Tibial artery (tissue), 4 donors: Measurements from ENCODE around the gene BAIAP2L1.

Experiments used
- DNase-seq, 2 donors: peaks; one replicate each; pipeline ENCODE4 v3.0.0-alpha.2; 2019
- H3K27ac ChIP-seq, 2 donors: fragments of 200-600 bp; sonication (generic) in 1 of 2; 1 replicate in 1 of 2; 2 replicates in 1 of 2; pipeline ENCODE4 v1.5.1; 2018 to 2019; ENCODE audit warnings: mild to moderate bottlenecking in 1 of 2
- H3K27me3 ChIP-seq, 2 donors: fragments of 200-600 bp; sonication (generic) in 1 of 2; one replicate each; pipeline versions ENCODE4 v1.5.1 to v1.6.0; 2016 to 2019
- H3K36me3 ChIP-seq, 3 donors: fragments of 200-600 bp; sonication (generic) in 2 of 3; one replicate each; pipeline ENCODE4 v1.5.1; 2016 to 2019; ENCODE audit warnings: mild to moderate bottlenecking in 2 of 3
- H3K4me1 ChIP-seq, 4 donors: fragments of 200-600 bp; sonication (generic) in 2 of 4; 1 replicate in 3 of 4; 2 replicates in 1 of 4; pipeline ENCODE4 v1.5.1; 2016 to 2019
- H3K4me3 ChIP-seq, 2 donors: fragments of 200-600 bp; sonication (generic) in 1 of 2; 1 replicate in 1 of 2; 2 replicates in 1 of 2; pipeline ENCODE4 v1.5.1; 2018 to 2019; ENCODE audit warnings: mild to moderate bottlenecking in 2 of 2
- H3K9me3 ChIP-seq, 3 donors: fragments of 200-600 bp; sonication (generic) in 1 of 3; one replicate each; pipeline ENCODE4 v1.5.1; 2016 to 2019
- CTCF ChIP-seq, 2 experiments: fragments of 200-600 bp in 1 of 2; fragments of 450-650 bp in 1 of 2; IDR thresholded peaks; one replicate each; pipeline ENCODE4 v1.5.1; 2017 to 2019; ENCODE audit warnings: antibody characterized with exemption in 2 of 2, mild to moderate bottlenecking in 1 of 2, moderate library complexity in 1 of 2
- intact Hi-C: fragments of 100-400 bp; cut with DNase I; formaldehyde crosslinking; loops from one replicate; pipeline ENCODE4 v1.15.0; 2023; ENCODE audit warnings: low total_unique reads

The BAIAP2L1 gene

DNA sequence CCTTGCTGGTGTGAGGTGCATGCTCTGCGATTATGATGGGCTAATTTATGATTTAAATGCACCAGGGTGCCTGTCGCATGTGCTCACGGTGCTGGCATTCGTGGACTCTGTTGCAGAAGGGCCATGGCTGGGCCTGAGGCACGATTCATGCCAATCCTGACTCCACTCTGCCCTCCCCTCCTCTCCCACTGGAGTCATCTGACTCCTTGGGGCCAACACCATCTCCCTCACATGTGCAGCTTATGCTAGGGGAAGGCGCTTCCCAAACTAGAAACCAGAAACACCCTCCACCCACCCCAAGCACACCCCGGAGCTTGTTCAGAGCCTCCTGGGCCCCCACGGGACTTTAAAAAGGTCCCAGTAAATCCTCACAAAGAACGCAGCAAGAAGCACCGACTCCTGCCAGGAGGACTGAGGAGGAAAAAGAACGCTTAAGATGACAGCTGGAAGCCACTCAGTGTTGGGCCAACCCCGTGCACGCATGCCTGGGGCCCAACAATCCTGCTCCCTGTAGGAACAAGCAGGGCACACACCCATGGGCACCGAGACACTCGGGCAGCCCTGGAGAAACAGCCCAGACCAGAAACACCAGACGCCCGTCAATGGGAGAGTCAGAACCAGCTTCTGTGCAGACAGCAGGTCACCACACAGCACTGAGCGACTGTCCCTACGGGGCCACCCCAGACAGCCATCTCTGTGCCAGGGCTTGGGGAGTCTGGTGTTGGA is 105.3 kb downstream of the BAIAP2L1 start:
- peaks cover 39 to 62% (median 60%) of the 10 kb centered on the region in 3 donors for H3K36me3 ChIP-seq
- no peaks in the 10 kb centered on the region for H3K27me3 ChIP-seq
- peaks cover 0 to 7% (median 0%) of the 10 kb centered on the region in 4 donors for H3K4me1 ChIP-seq
- no peak for DNase-seq
- no peak overlapping the region for H3K27ac ChIP-seq
- no peak overlapping the region for H3K4me3 ChIP-seq
- TF ChIP-seq CTCF (IDR thresholded peaks at IDR 0.05) = no peak
- peaks cover 0 to 7% (median 0%) of the 10 kb centered on the region in 3 donors for H3K9me3 ChIP-seq
- intact Hi-C loops = no loop called here

DNA sequence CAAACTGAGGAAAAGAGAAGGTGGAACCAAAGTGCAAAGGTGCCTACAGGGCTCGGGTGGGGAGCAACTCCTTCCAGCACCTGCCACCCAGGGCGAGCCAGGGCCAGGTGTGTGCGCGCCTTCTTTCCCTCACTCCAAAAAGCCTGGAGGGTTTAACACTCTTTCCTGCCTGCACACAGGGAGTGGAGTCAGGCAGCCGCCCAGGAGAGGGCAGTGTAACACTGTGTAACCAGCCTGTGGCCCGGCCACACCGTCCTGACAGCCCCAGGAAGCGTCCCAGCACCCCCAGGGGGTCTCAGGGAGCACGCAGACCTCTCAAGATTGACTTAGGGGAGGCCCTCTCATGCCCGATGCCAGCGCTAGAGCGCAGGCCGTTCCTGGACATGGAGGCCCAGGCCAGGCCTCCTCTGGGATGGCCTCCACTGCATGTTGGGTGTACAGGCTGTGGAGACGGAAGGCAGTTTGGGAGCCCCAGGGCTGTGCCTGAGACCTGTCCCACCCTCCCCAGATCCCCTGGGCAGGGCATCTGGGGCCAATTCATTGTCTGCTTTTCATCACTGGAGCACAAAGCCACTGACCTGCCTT is 106.0 kb downstream of the BAIAP2L1 start:
- H3K27ac ChIP-seq = no peak overlapping the region
- peaks cover 39 to 62% (median 59%) of the 10 kb centered on the region in 3 donors for H3K36me3 ChIP-seq
- peaks cover 0 to 7% (median 0%) of the 10 kb centered on the region in 4 donors for H3K4me1 ChIP-seq
- no peak for DNase-seq
- no peak overlapping the region for H3K4me3 ChIP-seq
- H3K9me3 ChIP-seq = peaks cover 0 to under 1% (median 0%) of the 10 kb centered on the region in 3 donors
- intact Hi-C loops = no loop called here
- peak; percentile 13 to 17 for TF ChIP-seq CTCF (IDR thresholded peaks at IDR 0.05)
- no peaks in the 10 kb centered on the region for H3K27me3 ChIP-seq

GRCh38 chr7:98294326-98294725 is 106.6 kb downstream of the BAIAP2L1 start:
- DNase-seq = no peak
- Histone ChIP-seq H3K27ac (no peak overlapping the region), H3K4me3 (no peak overlapping the region), H3K9me3 (no peaks in the 10 kb centered on the region), H3K4me1 (peaks cover 0 to 10% (median 4%) of the 10 kb centered on the region in 4 donors), H3K36me3 (peaks cover 39 to 67% (median 62%) of the 10 kb centered on the region in 3 donors), H3K27me3 (no peaks in the 10 kb centered on the region)
- intact Hi-C loops = no loop called here
- no peak for TF ChIP-seq CTCF (IDR thresholded peaks at IDR 0.05)

DNA sequence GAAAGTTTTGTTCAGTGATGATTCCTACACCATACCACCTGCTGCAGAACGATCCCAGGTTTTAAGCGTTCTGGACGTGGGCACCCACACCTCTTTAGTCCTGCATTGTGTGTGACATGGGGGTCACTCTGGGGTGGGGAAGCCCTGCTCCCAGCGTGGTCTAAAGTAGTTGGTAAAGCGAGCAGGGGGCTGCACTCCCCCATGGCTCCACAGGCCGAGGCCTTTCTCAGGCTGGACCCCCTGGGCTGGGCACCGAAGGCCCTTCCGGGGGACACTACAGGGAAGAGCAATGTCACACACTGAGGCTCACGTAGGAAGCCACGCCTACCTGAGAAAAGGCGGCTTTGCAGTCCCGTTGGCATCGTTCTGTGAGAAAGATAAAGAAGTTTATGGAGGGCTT is 107.1 kb downstream of the BAIAP2L1 start:
- Histone ChIP-seq H3K9me3 (no peaks in the 10 kb centered on the region), H3K4me3 (no peak overlapping the region), H3K27ac (no peak overlapping the region), H3K36me3 (peaks cover 39 to 71% (median 66%) of the 10 kb centered on the region in 3 donors), H3K4me1 (peaks cover 0 to 11% (median 8%) of the 10 kb centered on the region in 4 donors), H3K27me3 (no peaks in the 10 kb centered on the region)
- intact Hi-C loops = no loop called here
- TF ChIP-seq CTCF (IDR thresholded peaks at IDR 0.05) = no peak
- DNase-seq = no peak

DNA sequence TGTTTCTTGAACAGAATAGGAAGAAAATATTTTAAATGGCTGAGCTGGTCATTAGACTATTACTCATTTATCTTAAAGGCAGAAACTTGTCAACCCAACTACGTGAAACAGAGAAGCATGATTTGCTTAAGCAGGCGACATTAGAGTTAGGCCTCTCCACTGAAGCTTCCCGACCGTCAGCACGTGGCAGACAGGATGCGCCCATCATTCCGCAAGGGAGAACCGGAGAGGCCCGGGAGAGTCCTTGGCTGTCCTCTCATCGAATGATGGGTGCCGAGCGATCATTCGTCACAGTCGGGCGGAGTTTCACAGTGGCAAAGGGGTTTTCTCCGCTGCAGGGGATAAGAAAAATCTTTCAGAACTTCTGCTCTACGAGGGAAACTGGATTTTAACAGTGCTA is 107.6 kb downstream of the BAIAP2L1 start:
- Histone ChIP-seq H3K4me1 (peaks cover 0 to 15% (median 10%) of the 10 kb centered on the region in 4 donors), H3K27ac (no peak overlapping the region), H3K27me3 (no peaks in the 10 kb centered on the region), H3K9me3 (no peaks in the 10 kb centered on the region), H3K4me3 (no peak overlapping the region), H3K36me3 (peaks cover 39 to 75% (median 70%) of the 10 kb centered on the region in 3 donors)
- DNase-seq = no peak
- intact Hi-C loops = no loop called here
- TF ChIP-seq CTCF (IDR thresholded peaks at IDR 0.05) = no peak
